ENCODE measurements around the gene RAP2A. TPM values are rescaled to one million over a fixed set of nuclear protein-coding genes. Genes with fewer than 3 reads are reported as not detected.

RAP2A gene
- total RNA-seq, 6 experiments from 2014 or later, result 14.7 to 21.6 (median 18.5) TPM

DNA sequence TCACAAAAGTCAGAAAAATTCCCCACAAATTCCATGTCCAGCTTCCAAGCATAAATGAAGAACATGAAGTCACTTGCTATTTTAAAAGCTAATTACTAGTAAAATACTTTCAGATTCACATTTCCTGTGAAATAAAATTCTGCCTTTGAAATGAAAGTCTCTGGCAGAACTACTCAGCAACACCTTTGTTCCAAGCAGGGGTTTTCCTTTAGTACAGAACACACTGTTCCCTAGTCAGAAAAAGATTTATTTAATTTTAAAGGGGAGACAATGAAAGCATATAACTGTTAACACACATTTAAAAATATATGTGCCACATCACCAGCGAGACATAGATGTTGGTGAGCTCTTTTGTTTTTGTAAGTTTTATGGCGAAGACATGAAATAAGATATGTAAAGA lies 26.4 kb upstream of the RAP2A start:
- no peak overlapping the region for H3K4me3 Mint-ChIP-seq
- no peaks in the 10 kb centered on the region for H3K36me3 Mint-ChIP-seq (ENCODE audit: low read depth)
- DNase-seq, result no peak
- no peaks in the 10 kb centered on the region for H3K9me3 Mint-ChIP-seq
- H3K27me3 Mint-ChIP-seq (ENCODE audit: insufficient read depth), result peaks cover 6% of the 10 kb centered on the region
- peaks cover 12% of the 10 kb centered on the region for H3K4me1 Mint-ChIP-seq (ENCODE audit: low read depth)
- H3K27ac Mint-ChIP-seq, result no peak overlapping the region
- TF ChIP-seq, protein P1, sequence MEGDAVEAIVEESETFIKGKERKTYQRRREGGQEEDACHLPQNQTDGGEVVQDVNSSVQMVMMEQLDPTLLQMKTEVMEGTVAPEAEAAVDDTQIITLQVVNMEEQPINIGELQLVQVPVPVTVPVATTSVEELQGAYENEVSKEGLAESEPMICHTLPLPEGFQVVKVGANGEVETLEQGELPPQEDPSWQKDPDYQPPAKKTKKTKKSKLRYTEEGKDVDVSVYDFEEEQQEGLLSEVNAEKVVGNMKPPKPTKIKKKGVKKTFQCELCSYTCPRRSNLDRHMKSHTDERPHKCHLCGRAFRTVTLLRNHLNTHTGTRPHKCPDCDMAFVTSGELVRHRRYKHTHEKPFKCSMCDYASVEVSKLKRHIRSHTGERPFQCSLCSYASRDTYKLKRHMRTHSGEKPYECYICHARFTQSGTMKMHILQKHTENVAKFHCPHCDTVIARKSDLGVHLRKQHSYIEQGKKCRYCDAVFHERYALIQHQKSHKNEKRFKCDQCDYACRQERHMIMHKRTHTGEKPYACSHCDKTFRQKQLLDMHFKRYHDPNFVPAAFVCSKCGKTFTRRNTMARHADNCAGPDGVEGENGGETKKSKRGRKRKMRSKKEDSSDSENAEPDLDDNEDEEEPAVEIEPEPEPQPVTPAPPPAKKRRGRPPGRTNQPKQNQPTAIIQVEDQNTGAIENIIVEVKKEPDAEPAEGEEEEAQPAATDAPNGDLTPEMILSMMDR (IDR thresholded peaks at IDR 0.05), result no peak

DNA sequence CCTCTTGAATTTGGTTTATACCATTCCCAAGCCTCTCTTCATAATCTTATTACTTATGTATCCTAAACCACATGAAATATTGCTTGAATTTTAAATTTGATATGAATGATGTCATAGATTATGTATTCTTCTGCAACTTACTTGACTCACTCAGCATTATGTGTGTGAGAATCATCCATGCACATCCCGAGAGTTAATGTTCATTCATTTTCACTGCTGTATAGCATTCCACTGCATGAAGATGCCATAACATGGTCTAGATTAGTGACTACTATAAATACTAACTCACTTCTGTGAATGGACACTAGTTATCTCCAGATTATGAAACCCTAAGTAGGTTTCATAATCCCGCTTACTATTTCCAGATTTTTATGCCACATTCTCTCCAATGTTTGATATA lies 25.0 kb upstream of the RAP2A start:
- H3K9me3 Mint-ChIP-seq, result no peaks in the 10 kb centered on the region
- H3K4me3 Mint-ChIP-seq, result no peak overlapping the region
- DNase-seq, result no peak
- H3K27ac Mint-ChIP-seq, result no peak overlapping the region
- H3K36me3 Mint-ChIP-seq (ENCODE audit: low read depth), result no peaks in the 10 kb centered on the region
- H3K4me1 Mint-ChIP-seq (ENCODE audit: low read depth), result peaks cover 8% of the 10 kb centered on the region
- H3K27me3 Mint-ChIP-seq (ENCODE audit: insufficient read depth), result peaks cover 2% of the 10 kb centered on the region; the same call in 1 of the 2 replicates
- TF ChIP-seq, protein P1 (IDR thresholded peaks at IDR 0.05), result no peak

DNA sequence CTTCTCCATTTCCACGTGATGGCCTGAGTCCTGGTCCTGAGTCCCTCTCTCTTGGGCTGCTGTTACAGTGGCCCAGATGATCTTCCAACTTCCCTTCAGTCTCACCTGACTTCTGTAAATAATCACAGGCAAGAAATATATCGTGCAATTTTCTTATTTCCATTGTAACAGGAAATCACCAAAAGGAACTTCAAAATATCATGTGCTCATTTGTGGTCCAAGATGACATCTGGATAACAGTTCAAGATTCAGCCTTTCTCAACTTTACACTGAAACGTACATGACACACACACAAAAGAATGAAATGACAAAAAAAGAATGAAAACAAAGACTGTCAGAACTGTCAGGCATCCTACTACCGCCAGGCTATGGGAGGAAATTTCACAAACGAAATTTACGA lies 22.0 kb upstream of the RAP2A start:
- Mint-ChIP-seq H3K36me3 (ENCODE audit: low read depth) (no peaks in the 10 kb centered on the region), H3K4me1 (ENCODE audit: low read depth) (no peaks in the 10 kb centered on the region), H3K27ac (no peak overlapping the region), H3K9me3 (no peaks in the 10 kb centered on the region), H3K27me3 (ENCODE audit: insufficient read depth) (peaks cover 4% of the 10 kb centered on the region), H3K4me3 (no peak overlapping the region)
- TF ChIP-seq, protein P1 (IDR thresholded peaks at IDR 0.05), result no peak
- no peak for DNase-seq

DNA sequence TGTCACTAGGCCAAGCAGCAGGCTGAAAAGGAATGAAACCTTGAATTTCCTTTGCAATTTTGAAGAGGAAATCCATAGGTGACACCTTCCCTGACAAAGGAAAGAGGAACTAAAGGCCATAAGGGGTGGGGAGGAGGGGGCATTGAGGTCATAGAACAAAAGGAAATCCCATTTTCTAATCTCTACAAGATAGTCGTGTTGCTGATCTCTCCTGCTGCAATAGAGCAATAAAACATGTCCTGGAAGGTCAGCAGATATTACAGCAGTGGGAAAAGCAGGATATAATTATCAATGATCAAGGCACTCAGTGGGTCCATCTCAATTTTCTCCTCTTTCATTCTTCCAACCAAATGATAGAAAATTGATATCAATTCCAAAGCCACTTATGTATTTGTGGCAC lies 20.3 kb upstream of the RAP2A start:
- H3K4me3 Mint-ChIP-seq, result no peak overlapping the region
- H3K36me3 Mint-ChIP-seq (ENCODE audit: low read depth), result no peaks in the 10 kb centered on the region
- H3K9me3 Mint-ChIP-seq, result no peaks in the 10 kb centered on the region
- peaks cover 2% of the 10 kb centered on the region; the same call in 1 of the 2 replicates for H3K27me3 Mint-ChIP-seq (ENCODE audit: insufficient read depth)
- DNase-seq, result no peak
- H3K27ac Mint-ChIP-seq, result no peak overlapping the region
- TF ChIP-seq, protein P1 (IDR thresholded peaks at IDR 0.05), result no peak
- no peaks in the 10 kb centered on the region for H3K4me1 Mint-ChIP-seq (ENCODE audit: low read depth)

DNA sequence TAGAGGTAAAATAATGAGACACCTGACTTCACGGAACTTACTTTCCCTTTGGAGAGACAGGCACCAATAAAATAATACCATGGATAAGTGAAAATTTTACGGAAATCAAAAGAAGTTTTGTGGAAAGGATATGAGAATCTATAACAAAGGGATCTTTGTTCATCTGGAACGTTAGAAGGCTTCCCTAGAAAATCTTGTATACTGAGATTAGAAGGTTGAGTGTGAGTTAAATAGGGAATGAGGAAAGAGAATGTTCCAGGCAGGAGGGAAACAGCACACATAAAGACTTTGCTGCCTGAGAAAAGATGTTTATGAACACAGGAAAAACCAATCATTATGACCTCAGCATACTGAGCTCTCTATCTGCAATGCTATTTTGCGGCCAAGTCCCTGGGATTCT lies 19.6 kb upstream of the RAP2A start:
- peaks cover 4% of the 10 kb centered on the region; the same call in 1 of the 2 replicates for H3K27me3 Mint-ChIP-seq (ENCODE audit: insufficient read depth)
- DNase-seq, result no peak
- no peaks in the 10 kb centered on the region for H3K36me3 Mint-ChIP-seq (ENCODE audit: low read depth)
- H3K9me3 Mint-ChIP-seq, result no peaks in the 10 kb centered on the region
- H3K27ac Mint-ChIP-seq, result no peak overlapping the region
- H3K4me3 Mint-ChIP-seq, result no peak overlapping the region
- TF ChIP-seq, protein P1 (IDR thresholded peaks at IDR 0.05), result no peak
- no peaks in the 10 kb centered on the region for H3K4me1 Mint-ChIP-seq (ENCODE audit: low read depth)

DNA sequence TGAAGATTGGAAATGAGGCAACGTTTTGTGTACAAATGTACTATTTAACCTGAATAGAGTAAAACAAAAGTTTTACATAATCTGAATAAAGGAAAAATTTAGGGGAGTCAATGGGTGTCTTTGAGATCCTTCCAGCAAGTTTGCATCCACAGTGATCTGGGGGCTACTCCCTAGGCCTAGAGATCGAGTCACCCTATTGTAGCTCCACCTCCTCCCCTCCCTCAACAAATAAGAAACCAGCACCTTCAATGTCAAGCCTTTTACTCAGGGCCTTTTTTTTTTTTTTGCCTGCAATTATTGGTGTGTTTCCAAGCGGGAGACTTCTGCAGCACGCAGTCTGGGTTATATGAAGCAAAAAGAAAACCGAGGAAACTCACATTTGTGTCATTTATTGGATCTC lies 16.3 kb upstream of the RAP2A start:
- no peak overlapping the region for H3K4me3 Mint-ChIP-seq
- DNase-seq, result no peak
- no peak overlapping the region for H3K27ac Mint-ChIP-seq
- H3K27me3 Mint-ChIP-seq (ENCODE audit: insufficient read depth), result peaks cover 4% of the 10 kb centered on the region; the same call in 1 of the 2 replicates
- TF ChIP-seq, protein P1 (IDR thresholded peaks at IDR 0.05), result no peak
- H3K36me3 Mint-ChIP-seq (ENCODE audit: low read depth), result no peaks in the 10 kb centered on the region
- no peaks in the 10 kb centered on the region for H3K4me1 Mint-ChIP-seq (ENCODE audit: low read depth)
- no peaks in the 10 kb centered on the region for H3K9me3 Mint-ChIP-seq

Data from HFFc6 (cell line).